Measurements from ENCODE around the gene GRIA4.

DNA sequence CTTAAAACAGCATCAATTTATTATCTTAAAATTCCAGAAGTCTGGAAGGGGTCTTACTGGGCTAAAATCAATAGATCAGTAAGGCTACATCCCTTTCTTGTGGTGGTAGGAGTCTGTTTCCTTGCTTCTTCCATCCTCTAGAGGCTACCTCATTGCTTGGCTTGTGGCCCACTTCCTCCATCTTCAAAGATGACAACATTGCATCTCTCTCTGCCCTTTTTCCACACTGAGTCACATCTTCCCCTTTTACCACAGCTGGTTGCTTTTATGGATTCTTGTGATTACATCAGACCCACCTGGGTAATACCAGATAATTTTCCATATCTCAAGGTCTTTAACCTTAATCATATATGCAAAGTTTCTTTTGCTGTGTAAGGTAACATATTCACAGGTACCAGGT, 60.9 kb downstream of the GRIA4 start:
- TF ChIP-seq CTCF (IDR thresholded peaks at IDR 0.05) (no peak), POLR2A (IDR thresholded peaks at IDR 0.05) (no peak)
